Esophagus muscularis mucosa (tissue), 3 donors: Measurements from ENCODE around the gene SAMD5.

Experiments used
- CTCF ChIP-seq, 3 experiments: fragments of 200-600 bp in 2 of 3; fragments of 450-650 bp in 1 of 3; sonication (generic) in 2 of 3; IDR thresholded peaks; one replicate each; pipeline ENCODE4 v1.5.1; 2017 to 2019; ENCODE audit warnings: antibody characterized with exemption in 3 of 3, mild to moderate bottlenecking in 2 of 3, moderate library complexity in 1 of 3
- EP300 ChIP-seq: sonication (generic); formaldehyde crosslinking; IDR thresholded peaks from one replicate; pipeline ENCODE4 v1.6.1; 2017; ENCODE audit warnings: antibody characterized with exemption

- TF ChIP-seq CTCF (IDR thresholded peaks at IDR 0.05) (no peak), EP300 (no peak)
Observed at GRCh38 chr6:147615659-147616456, 107.4 kb downstream of the SAMD5 start.
